NT2/D1 (cell line): Measurements from ENCODE around the gene OMP.

ENCODE experiments used
- SUZ12 ChIP-seq: IDR thresholded peaks from 2 replicates; pipeline ENCODE4 v1.6.1; 2011; ENCODE audit not compliant: insufficient read length, insufficient read depth; ENCODE audit errors: extremely low read depth
- YY1 ChIP-seq: IDR thresholded peaks from 2 replicates; pipeline ENCODE4 v1.6.1; 2011; ENCODE audit not compliant: insufficient read length, insufficient read depth
- ZNF274 ChIP-seq: IDR thresholded peaks from 2 replicates; pipeline ENCODE4 v1.6.1; 2011; ENCODE audit warnings: mild to moderate bottlenecking, low read depth, low read length

- TF ChIP-seq YY1 (no peak), ZNF274 (no peak), SUZ12 (no peak)
Measured at GRCh38 chr11:77086521-77087472, 15.8 kb upstream of the OMP start.
